Spleen (tissue), 11 donors: ENCODE measurements around the gene KRT79. TPM values are rescaled to one million over a fixed set of nuclear protein-coding genes. Genes with fewer than 3 reads are reported as not detected.

Experiments
- DNase-seq: peaks from one replicate; pipeline ENCODE4 v3.0.0-alpha.2; 2020
- H3K27ac ChIP-seq, 8 donors: fragments of 200-600 bp; sonication (generic) in 7 of 8; 1 replicate in 4 of 8; 2 replicates in 4 of 8; pipeline versions ENCODE4 v1.5.0 to v1.8.0; 2016 to 2021; ENCODE audit warnings: inconsistent platforms in 4 of 8, mild to moderate bottlenecking in 4 of 8, moderate library complexity in 1 of 8
- H3K27me3 ChIP-seq, 7 donors: fragments of 200-600 bp; sonication (generic) in 6 of 7; replicated peaks in 1 of 7; 1 replicate in 4 of 7; 2 replicates in 3 of 7; pipeline versions ENCODE4 v1.5.0 to v1.8.0; 2016 to 2021; ENCODE audit warnings: inconsistent platforms in 3 of 7, mild to moderate bottlenecking in 1 of 7
- H3K36me3 ChIP-seq, 6 donors: fragments of 200-600 bp; sonication (generic) in 5 of 6; 1 replicate in 4 of 6; 2 replicates in 2 of 6; pipeline versions ENCODE4 v1.5.0 to v1.8.0; 2016 to 2021; ENCODE audit warnings: inconsistent platforms in 2 of 6
- H3K4me1 ChIP-seq, 6 donors: fragments of 200-600 bp; sonication (generic) in 5 of 6; 1 replicate in 3 of 6; 2 replicates in 3 of 6; pipeline versions ENCODE4 v1.5.0 to v1.8.0; 2016 to 2021; ENCODE audit warnings: inconsistent platforms in 3 of 6
- H3K4me3 ChIP-seq, 8 donors: fragments of 200-600 bp; sonication (generic) in 7 of 8; 1 replicate in 4 of 8; 2 replicates in 4 of 8; pipeline versions ENCODE4 v1.5.0 to v1.8.0; 2016 to 2021; ENCODE audit warnings: inconsistent platforms in 4 of 8, mild to moderate bottlenecking in 4 of 8, moderate library complexity in 2 of 8
- H3K9me3 ChIP-seq, 8 donors: fragments of 200-600 bp; sonication (generic) in 7 of 8; 1 replicate in 4 of 8; 2 replicates in 4 of 8; pipeline versions ENCODE4 v1.5.0 to v1.8.0; 2016 to 2021; ENCODE audit warnings: inconsistent platforms in 4 of 8
- POLR2A ChIP-seq, 3 donors: fragments of 450-650 bp; IDR thresholded peaks; one replicate each; pipeline ENCODE4 v1.5.1; 2017; ENCODE audit warnings: antibody characterized with exemption in 3 of 3, mild to moderate bottlenecking in 1 of 3
- POLR2AphosphoS5 ChIP-seq, 3 donors: sonication (generic); formaldehyde crosslinking; IDR thresholded peaks; one replicate each; pipeline ENCODE4 v1.5.1; 2017; ENCODE audit warnings: antibody characterized with exemption in 3 of 3
- whole genome bisulfite sequencing, 5 donors: extraction: QIAGEN DNeasy Blood & Tissue Kit in 3 of 5; methylation state at CpG; one replicate each; pipeline versions ENCODE4 v1.1.5 to v1.1.7; 2013 to 2018; 5-methylcytosine and 5-hydroxymethylcytosine counted together
- intact Hi-C: fragments of 100-400 bp; cut with DNase I; formaldehyde crosslinking; loops from one replicate; pipeline ENCODE4 v1.15.0; 2023; ENCODE audit warnings: low total_unique reads
- polyA plus RNA-seq, 3 donors: library from polyadenylated mRNA; stranded (reverse); fragments of 200-250 nt; gene quantifications; one replicate each; pipeline ENCODE4 v1.2.1, GENCODE V29; 2013
- total RNA-seq, 7 donors: library from RNA; depleted of rRNA in 3 of 7; stranded (reverse); fragments of >200 nt in 3 of 7; fragmentation: NEBNext Ultra II Directional in 4 of 7; extraction: Animal tissue kit (Norgen Biotek cat#: 25700) in 4 of 7; gene quantifications; one replicate each; pipeline versions ENCODE4 v1.1.0 to v1.2.1, GENCODE V29; 2016 to 2021
- TF ChIP-seq, protein P1 (sequence below), 11 experiments: fragments of 200-600 bp in 7 of 11; fragments of 450-650 bp in 4 of 11; sonication (generic) in 4 of 11; IDR thresholded peaks in 8 of 11; conservative IDR thresholded peaks in 3 of 11; 1 replicate in 7 of 11; 2 replicates in 4 of 11; pipeline versions ENCODE4 v1.4.0 to v1.8.0; 2016 to 2021; ENCODE audit warnings: antibody characterized with exemption in 11 of 11, inconsistent platforms in 4 of 11, mild to moderate bottlenecking in 1 of 11
- donor health status: healthy with polysubstance abuse.
- donor health status: DM: no; HTN: no; CAD: no; lungs with moderate emphysema.
- donor health status: DM: no; HTN: no; CAD: no.
- donor health status: Bipolar disorder and iron deficiency.
- donor health status: healthy.
- donor health status: DM: no; HTN: no; CAD: no.
- donor health status: DM: yes; HTN: yes; CAD: no.

KRT79 gene
- total and polyA plus RNA-seq, 10 donors, result 0.15 to 0.37 (median 0.19) TPM; not detected in 7

- 74 to 87% (median 77%) methylated on average over 14 to 15 of the region's 15 CpGs for WGBS, 5 donors
- TF ChIP-seq, protein P1, sequence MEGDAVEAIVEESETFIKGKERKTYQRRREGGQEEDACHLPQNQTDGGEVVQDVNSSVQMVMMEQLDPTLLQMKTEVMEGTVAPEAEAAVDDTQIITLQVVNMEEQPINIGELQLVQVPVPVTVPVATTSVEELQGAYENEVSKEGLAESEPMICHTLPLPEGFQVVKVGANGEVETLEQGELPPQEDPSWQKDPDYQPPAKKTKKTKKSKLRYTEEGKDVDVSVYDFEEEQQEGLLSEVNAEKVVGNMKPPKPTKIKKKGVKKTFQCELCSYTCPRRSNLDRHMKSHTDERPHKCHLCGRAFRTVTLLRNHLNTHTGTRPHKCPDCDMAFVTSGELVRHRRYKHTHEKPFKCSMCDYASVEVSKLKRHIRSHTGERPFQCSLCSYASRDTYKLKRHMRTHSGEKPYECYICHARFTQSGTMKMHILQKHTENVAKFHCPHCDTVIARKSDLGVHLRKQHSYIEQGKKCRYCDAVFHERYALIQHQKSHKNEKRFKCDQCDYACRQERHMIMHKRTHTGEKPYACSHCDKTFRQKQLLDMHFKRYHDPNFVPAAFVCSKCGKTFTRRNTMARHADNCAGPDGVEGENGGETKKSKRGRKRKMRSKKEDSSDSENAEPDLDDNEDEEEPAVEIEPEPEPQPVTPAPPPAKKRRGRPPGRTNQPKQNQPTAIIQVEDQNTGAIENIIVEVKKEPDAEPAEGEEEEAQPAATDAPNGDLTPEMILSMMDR (IDR thresholded peaks at IDR 0.05 in 8 of 11, conservative IDR thresholded peaks at IDR 0.05 in 3 of 11), result no peak
- no peak for TF ChIP-seq POLR2A (IDR thresholded peaks at IDR 0.05)
- TF ChIP-seq POLR2AphosphoS5 (IDR thresholded peaks at IDR 0.05), result no peak
- H3K36me3 ChIP-seq, result no peaks in the 10 kb centered on the region
- intact Hi-C loops, result no loop called here
- no peak overlapping the region for H3K27ac ChIP-seq
- no peak overlapping the region for H3K4me3 ChIP-seq
- DNase-seq, result no peak
- H3K9me3 ChIP-seq, result no peaks in the 10 kb centered on the region
- peaks cover 0 to 14% (median 0%) of the 10 kb centered on the region in 6 donors for H3K4me1 ChIP-seq
- peaks cover 0 to 36% (median 0%) of the 10 kb centered on the region in 7 donors for H3K27me3 ChIP-seq
Measured at GRCh38 chr12:52835271-52836041, 1.3 kb upstream of the KRT79 start.

GRCh38 chr12:52834727-52835001, 553 bp upstream of the KRT79 start:
- no peaks in the 10 kb centered on the region for H3K9me3 ChIP-seq
- 61 to 77% (median 63%) methylated on average over 4 of the region's 4 CpGs; no CpG with 5 or more reads in 1 of the 5 donors for WGBS, 5 donors
- intact Hi-C loops, result no loop called here
- H3K4me3 ChIP-seq, result no peak overlapping the region
- H3K27ac ChIP-seq, result no peak overlapping the region
- peaks cover 0 to 14% (median 0%) of the 10 kb centered on the region in 6 donors for H3K4me1 ChIP-seq
- H3K36me3 ChIP-seq, result no peaks in the 10 kb centered on the region
- no peak for TF ChIP-seq POLR2AphosphoS5 (IDR thresholded peaks at IDR 0.05)
- H3K27me3 ChIP-seq, result peaks cover 0 to 28% (median 0%) of the 10 kb centered on the region in 7 donors
- no peak for DNase-seq

GRCh38 chr12:52832985-52833905, 866 bp downstream of the KRT79 start:
- peak; percentile 48 for DNase-seq
- peaks cover 0 to 14% (median 0%) of the 10 kb centered on the region in 6 donors for H3K4me1 ChIP-seq
- no peak for TF ChIP-seq POLR2A (IDR thresholded peaks at IDR 0.05)
- TF ChIP-seq POLR2AphosphoS5 (IDR thresholded peaks at IDR 0.05), result no peak
- TF ChIP-seq, protein P1 (IDR thresholded peaks at IDR 0.05 in 8 of 11, conservative IDR thresholded peaks at IDR 0.05 in 3 of 11), result no peak
- no peaks in the 10 kb centered on the region for H3K9me3 ChIP-seq
- peaks cover 0 to 15% (median 0%) of the 10 kb centered on the region in 7 donors for H3K27me3 ChIP-seq
- whole genome bisulfite sequencing, 5 donors, result 88 to 94% (median 92%) methylated on average over 13 to 20 of the region's 20 CpGs
- no peak overlapping the region for H3K27ac ChIP-seq
- intact Hi-C loops, result no loop called here
- H3K36me3 ChIP-seq, result no peaks in the 10 kb centered on the region
- H3K4me3 ChIP-seq, result no peak overlapping the region

DNA sequence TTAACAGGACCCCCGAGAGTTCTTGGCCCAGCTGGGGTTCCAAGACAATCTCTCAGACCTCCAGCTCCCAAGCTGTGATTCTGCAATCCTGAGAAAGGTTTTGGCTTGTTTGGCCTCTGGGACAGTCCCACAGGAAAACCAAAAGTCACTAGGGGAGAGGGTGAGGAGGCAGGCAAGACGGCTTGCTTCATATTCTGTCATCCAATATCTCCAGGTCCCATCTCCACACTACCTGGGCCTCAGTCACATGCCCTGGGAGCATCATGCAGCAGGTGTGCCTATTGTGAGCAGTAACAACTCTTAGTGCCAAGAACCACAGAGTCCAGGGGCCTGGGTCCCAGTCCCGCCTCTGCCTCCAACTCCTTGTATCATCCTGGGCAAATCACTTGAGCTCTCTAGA, 1.7 kb downstream of the KRT79 start:
- H3K27me3 ChIP-seq, result peaks cover 0 to 8% (median 0%) of the 10 kb centered on the region in 7 donors
- H3K36me3 ChIP-seq, result no peaks in the 10 kb centered on the region
- TF ChIP-seq, protein P1 (IDR thresholded peaks at IDR 0.05 in 8 of 11, conservative IDR thresholded peaks at IDR 0.05 in 3 of 11), result no peak
- TF ChIP-seq POLR2A (IDR thresholded peaks at IDR 0.05) (no peak), POLR2AphosphoS5 (IDR thresholded peaks at IDR 0.05) (no peak)
- no peak overlapping the region for H3K4me3 ChIP-seq
- intact Hi-C loops, result no loop called here
- H3K27ac ChIP-seq, result no peak overlapping the region
- peaks cover 0 to 14% (median 0%) of the 10 kb centered on the region in 6 donors for H3K4me1 ChIP-seq
- WGBS, 5 donors, result 71 to 83% (median 74%) methylated on average over 3 of the region's 3 CpGs
- H3K9me3 ChIP-seq, result no peaks in the 10 kb centered on the region
- peak; percentile 20 for DNase-seq
